Esophagus squamous epithelium (tissue), 4 donors: ENCODE data around the gene TMOD1.

Source experiments
- POLR2A ChIP-seq, 4 donors: fragments of 450-650 bp; IDR thresholded peaks; one replicate each; pipeline ENCODE4 v1.6.1; 2017; ENCODE audit warnings: antibody characterized with exemption in 4 of 4, mild to moderate bottlenecking in 4 of 4, moderate library complexity in 3 of 4
- TF ChIP-seq, protein P1 (sequence below), 6 experiments: fragments of 450-650 bp in 4 of 6; fragments of 200-600 bp in 2 of 6; sonication (generic) in 2 of 6; IDR thresholded peaks; one replicate each; pipeline ENCODE4 v1.5.1; 2016 to 2019; ENCODE audit warnings: antibody characterized with exemption in 6 of 6, mild to moderate bottlenecking in 4 of 6, moderate library complexity in 4 of 6

DNA sequence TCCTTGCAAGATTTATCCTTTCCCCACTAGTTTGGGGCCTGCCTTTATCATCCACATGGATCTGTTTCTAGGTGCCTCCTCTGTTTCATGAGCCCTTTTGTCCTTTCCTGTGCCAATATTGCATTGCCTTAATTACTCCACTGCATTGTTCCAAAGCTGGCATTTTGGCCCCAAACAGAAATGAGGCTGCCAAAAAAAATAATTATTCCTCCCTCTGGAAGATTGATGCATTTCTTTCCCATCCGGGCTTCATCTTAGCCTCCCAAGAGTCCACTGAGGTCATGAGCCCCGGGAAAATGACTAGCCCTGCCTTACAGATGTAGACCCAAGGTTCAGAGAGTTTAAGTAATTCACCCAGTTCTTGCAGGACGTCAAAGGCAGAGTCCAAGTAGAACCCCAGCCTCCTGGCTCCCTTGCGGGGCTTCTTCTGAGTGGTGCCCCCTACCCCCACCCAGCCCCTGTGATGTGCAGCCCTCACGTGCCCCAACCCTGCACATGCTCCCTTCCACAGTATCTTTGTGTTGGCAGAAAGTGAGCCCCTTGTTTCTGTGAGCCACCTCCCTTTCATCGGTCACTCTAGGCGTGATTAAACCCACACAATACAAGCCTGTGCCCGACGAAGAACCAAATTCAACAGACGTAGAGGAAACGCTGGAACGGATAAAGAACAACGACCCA is 62.1 kb downstream of the TMOD1 start:
- TF ChIP-seq, protein P1, sequence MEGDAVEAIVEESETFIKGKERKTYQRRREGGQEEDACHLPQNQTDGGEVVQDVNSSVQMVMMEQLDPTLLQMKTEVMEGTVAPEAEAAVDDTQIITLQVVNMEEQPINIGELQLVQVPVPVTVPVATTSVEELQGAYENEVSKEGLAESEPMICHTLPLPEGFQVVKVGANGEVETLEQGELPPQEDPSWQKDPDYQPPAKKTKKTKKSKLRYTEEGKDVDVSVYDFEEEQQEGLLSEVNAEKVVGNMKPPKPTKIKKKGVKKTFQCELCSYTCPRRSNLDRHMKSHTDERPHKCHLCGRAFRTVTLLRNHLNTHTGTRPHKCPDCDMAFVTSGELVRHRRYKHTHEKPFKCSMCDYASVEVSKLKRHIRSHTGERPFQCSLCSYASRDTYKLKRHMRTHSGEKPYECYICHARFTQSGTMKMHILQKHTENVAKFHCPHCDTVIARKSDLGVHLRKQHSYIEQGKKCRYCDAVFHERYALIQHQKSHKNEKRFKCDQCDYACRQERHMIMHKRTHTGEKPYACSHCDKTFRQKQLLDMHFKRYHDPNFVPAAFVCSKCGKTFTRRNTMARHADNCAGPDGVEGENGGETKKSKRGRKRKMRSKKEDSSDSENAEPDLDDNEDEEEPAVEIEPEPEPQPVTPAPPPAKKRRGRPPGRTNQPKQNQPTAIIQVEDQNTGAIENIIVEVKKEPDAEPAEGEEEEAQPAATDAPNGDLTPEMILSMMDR (IDR thresholded peaks at IDR 0.05) = no peak
- no peak for TF ChIP-seq POLR2A (IDR thresholded peaks at IDR 0.05)
